DMS79 (cell line): ENCODE results near the gene RPAP2.
A peak's percentile ranks its signal among the peaks of the same experiment; 100 is the strongest.
"Not testable (repeated sequence)": the region's sequence is repeated elsewhere in the genome, so short reads cannot be mapped to it uniquely, and the experiment has no call there.

Experiments
- DNase-seq: peaks from one replicate; lab custom pipeline; 2025; lab: John Stamatoyannopoulos, UW

Gene RPAP2

DNA sequence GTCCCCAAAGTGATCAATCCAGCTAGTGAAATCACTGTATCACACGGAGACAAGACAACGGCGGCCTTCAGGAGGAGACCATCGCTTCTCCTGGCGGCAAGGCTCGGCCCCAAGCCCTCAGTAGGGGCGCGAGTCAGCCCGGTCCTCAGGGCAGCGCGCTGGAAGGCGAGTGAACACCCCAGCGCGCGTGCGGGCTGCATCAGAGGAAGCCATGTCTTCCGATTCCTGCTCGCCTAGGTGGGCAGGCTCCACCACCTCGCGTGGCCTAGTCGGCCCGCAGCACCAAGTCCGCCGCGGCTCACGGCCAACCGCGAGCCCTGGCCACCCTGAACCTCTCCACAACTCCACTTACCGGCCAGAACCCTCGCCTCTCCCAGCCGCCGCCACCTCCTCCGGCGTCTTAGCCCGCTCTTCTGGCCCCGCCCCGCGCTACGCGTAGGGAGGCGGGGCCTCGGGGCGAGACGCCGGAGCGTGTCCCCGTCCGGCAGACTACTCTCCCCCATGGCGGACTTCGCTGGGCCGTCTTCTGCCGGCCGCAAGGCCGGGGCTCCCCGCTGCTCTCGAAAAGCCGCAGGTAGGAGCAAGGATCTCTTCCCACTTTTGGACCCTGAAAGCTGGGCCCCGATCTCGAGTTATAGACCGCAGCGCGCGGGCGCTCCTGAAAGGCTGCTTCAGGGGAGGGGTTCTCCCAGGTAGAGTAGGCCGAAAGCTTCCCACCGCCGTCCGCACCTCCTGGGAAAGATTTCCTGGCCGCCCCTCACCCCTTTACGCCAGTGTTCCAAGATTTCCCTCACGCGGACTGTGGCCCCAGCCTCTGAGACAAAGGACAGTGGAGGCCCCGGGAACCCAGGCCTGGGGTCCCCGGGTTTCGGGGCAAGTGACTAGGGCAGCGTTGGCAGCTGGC is at the start of gene RPAP2, which contains the start of gene GLMN:
Gene RPAP2, plus strand, starts transcription at position 487 of the 904 bp plus-strand sequence. Its CDS starts 15 bp downstream, at position 502.
Gene GLMN, minus strand, starts transcription at position 415 of the 904 bp plus-strand sequence. CDS start 988 bp downstream, outside the sequence.
- DNase-seq, result peak; percentile 73

DNA sequence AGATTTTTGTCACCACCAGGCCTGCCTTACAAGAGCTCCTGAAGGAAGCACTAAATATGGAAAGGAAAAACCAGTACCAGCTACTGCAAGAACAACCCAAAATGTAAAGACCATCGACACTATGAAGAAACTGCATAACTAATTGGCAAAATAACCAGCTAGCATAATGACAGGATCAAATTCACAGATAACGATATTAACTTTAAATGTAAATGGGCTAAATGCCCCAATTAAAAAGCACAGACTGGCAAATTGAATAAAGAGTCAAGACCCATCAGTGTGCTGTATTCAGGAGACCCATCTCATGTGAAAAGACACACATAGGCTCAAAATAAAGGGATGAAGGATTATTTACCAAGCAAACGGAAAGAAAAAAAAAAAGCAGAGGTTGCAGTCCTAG is 44.1 kb upstream of the RPAP2 start:
- DNase-seq, result not testable (repeated sequence)

DNA sequence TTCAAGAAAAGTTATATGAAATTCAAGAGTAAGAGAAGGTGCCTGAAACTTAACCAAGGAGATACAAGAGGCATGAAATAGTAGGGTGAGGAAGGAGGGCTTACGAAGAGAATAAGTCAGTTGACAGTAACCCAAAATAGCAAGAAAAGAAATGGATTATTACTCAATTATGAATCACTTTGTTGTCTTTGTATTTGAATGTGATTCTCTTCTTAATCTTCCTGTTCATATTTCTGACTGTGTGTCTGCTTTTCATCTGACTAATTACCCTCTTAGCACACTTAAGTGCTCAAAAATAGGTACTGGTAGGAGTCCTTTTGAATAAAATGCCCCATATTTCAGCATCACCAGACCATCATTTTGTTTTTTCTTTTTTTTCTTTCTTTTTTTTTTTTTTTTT is 39.5 kb upstream of the RPAP2 start:
- no peak for DNase-seq

DNA sequence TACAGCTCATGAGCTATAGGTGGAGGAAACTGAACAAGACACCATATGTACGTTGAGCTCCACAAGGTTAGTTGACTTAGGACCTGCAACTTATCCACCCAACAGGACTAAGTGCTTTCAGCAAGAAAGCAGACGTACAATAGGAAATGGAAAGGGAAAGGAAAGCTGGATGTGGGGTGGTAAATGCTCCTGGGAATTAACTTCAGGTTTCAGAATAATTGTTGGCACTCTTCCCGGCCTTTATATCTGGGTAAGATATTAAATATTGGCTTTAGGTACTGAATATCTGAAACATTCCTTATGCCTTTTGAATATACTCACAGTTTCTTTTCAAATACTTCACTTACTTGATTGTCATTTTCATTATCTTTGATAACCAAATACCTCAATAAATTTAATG is 36.3 kb upstream of the RPAP2 start:
- no peak for DNase-seq

- no peak for DNase-seq
Measured at GRCh38 chr1:92273039-92273438, 25.8 kb upstream of the RPAP2 start.

- DNase-seq, result no peak
Measured at GRCh38 chr1:92274939-92275338, 23.9 kb upstream of the RPAP2 start.

DNA sequence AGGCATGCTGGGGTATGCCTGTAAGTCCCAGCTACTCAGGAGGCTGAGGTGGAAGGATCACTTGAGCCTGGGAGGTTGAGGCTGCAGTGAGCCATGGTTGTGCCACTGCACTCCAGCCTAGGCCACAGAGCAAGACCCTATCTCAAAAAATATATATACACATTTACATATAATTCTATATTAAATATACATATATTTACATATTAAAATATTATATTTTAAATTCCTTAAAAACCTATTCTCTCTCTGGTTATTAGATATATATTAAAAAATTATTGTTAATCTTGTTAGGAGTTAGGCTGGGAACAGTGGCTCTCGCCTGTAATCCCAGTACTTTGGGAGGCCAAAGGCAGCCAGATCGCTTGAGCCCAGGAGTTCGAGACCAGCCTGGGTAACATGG is 22.8 kb upstream of the RPAP2 start:
- DNase-seq, result no peak

GRCh38 chr1:92277105-92277723 is 21.6 kb upstream of the RPAP2 start:
- no peak for DNase-seq

GRCh38 chr1:92279781-92280180 is 19.1 kb upstream of the RPAP2 start:
- not testable (repeated sequence) for DNase-seq

DNA sequence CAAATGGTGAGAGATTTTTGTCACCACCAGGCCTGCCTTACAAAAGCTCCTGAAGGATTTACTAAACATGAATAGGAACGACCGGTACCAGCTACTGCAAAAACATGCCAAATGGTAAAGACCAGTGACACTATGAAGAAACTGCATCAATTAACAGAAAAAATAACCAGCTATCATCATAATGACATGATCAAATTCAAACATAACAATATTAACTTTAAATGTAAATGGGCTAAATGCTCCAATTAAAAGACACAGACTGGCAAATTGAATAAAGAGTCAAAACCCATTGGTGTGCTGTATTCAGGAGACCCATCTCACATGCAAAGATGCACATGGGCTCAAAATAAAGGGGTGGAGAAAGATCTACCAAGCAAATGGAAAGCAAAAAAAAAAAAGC is 17.4 kb upstream of the RPAP2 start:
- not testable (repeated sequence) for DNase-seq

DNA sequence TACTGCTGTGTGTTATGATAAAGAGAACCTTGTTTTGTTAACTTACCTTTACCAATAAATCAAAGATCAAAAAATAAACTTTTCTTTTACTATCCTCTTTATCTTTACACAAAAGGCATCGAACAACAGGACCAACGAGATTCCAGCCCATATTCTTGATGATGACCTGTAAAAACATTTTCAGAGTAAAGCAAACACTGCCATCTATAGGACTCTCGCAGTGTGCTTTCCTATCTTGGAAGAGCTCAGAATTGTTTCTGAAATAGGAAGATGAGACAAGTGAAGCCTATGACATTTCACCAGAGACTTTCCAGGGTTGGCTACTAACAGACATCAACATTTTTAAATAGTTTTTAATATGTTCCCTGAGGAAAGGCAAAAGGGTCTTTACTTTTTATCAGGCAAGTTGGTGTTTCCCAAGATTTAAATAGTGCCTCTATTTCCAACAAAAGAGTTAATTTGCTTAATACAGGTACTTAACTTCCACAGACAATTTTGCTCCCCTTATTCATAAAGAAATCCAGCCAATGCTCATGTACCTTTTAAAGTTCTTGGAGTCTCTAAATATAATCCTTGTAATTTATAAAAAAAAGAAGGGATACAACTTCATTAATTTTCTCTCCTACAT is 7.4 kb upstream of the RPAP2 start:
- no peak for DNase-seq

DNA sequence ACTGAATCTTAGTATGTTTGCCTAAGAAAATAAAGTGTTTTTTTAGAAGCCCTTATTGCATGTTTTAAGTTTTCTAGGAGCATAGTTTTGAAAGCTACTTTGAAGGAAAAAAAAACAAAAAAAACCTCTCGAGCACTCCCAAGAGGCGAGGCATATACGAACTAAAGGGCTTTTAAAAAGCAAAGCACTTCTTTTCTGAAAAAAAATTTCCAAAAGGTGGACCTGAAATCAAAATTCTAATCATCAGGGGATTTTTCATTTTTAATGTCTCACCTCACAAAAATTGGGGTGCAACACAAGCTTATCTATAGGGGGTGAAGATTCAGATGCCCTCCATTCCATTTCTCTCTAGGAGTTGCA is 666 bp upstream of the RPAP2 start:
- no peak for DNase-seq

GRCh38 chr1:92299477-92300150 is 755 bp downstream of the RPAP2 start:
- DNase-seq, result no peak

GRCh38 chr1:92301021-92301420 is 2.2 kb downstream of the RPAP2 start:
- DNase-seq, result no peak

DNA sequence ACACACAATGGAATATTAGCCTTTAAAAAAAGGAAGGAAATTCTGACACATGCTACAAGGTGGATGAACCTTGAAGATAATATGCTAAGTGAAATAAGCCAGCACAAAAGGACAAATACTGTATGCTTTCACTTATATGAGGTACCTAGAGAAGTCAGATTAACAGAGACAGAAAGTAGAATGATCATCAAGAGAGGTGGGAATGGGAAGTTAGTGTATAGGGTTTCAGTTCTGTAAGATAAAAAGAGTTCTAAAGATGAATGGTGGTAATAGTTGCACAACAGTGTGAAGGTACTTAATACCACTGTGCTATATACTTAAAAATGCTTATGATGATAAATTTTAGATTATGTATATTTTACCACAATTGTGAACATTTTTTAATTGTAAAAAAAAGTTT is 7.2 kb downstream of the RPAP2 start:
- DNase-seq, result no peak

DNA sequence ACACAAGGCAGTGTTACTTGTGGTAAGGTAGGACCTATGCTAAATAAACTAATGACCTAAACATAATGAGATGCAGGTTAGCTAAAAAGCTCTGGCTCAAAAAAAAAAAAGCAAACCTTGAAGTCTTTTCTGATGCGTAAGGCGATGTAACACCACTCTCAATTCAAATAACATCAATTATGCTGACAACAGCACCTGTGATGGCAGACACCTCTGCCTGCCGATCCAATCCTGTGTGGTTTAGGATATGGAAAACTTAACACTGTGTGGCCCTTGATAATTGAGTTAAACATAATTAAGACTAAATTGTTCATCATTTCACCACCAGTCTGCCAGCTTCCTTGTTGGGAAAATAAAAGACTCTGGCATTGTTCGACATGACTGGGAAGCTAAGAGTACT is 9.1 kb downstream of the RPAP2 start:
- DNase-seq, result no peak

DNA sequence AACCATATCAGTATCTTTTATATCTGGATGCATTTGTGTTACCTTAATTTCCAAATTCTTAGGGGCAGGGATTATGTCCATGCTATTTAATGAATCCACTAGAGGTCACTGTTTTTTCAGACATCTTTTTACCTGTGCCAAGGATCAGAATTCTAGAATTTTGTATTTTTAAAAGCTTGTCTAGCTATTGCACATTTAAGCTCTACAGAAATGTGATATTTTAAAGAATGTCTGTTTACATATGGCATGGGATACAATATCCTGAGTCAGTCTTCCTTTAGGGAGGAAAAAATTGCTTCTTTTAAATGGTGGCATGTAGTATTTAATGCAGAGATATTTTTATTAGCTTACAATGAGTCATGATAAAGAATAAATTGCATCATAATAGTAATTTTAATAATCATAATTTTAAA is 11.3 kb downstream of the RPAP2 start:
- DNase-seq, result no peak

- no peak for DNase-seq
Measured at GRCh38 chr1:92314024-92314423, 15.2 kb downstream of the RPAP2 start.

DNA sequence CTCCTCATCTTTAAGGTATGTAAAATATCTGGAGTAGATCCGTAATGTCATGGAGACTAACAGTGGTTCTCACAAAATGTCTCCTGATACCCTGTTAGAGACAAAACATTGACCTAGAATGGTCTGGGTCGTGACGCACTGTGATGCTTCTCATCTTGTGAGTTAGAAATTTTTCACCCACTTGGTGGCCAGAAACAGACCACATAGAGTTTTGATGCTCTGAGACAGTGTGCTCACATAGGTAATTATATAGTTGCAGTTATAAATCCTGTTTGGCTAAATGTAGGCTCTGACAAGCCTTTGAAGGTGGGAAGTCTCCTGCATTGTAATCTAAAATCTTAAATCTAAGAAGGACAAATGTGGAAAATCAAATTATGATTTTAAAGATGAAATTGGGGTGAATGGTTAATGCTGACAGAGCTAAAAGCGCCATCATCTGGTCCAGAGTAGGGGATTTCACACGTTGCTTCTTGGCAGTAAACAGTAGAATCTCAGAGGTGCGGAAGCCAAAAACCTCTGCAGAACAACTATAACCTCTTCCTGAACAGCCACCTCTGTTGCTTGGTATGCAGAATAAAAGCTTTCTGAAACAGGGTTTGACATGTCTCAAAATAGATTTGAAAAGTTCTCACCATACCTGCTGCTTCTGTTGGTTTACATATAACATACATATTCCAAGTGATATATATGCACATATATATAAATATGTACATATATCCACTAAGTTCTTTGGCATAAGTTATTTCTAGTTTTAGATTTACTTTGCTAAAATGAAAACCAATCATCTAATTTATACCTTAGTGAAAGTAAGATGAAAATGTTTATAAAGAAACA is 17.1 kb downstream of the RPAP2 start:
- DNase-seq, result no peak

GRCh38 chr1:92317836-92318493 is 19.1 kb downstream of the RPAP2 start:
- DNase-seq, result no peak
